Right lobe of liver (tissue), 6 donors: Measurements from ENCODE around the gene ZC3H6. TPM values are rescaled to one million over a fixed set of nuclear protein-coding genes. Genes with fewer than 3 reads are reported as not detected.

ENCODE experiments used
- ATAC-seq, 4 donors: fragments of 200-7000 bp; cut with Tn5 transposase; one replicate each; pipeline ENCODE4 v1.9.1; 2020; ENCODE audit warnings: mild to moderate bottlenecking in 4 of 4, moderate library complexity in 4 of 4
- DNase-seq, 3 donors: peaks; one replicate each; pipeline ENCODE4 v3.0.0-alpha.2; 2020
- H3K27ac ChIP-seq, 3 donors: fragments of 200-600 bp; one replicate each; pipeline ENCODE4 v1.8.0; 2022
- H3K27me3 ChIP-seq, 2 donors: fragments of 200-600 bp; one replicate each; pipeline ENCODE4 v1.8.0; 2022
- H3K36me3 ChIP-seq, 4 donors: fragments of 200-600 bp; sonication (generic) in 1 of 4; one replicate each; pipeline versions ENCODE4 v1.5.1 to v1.8.0; 2017 to 2022; ENCODE audit warnings: control low read depth in 1 of 4
- H3K4me1 ChIP-seq, 4 donors: fragments of 200-600 bp; sonication (generic) in 1 of 4; one replicate each; pipeline versions ENCODE4 v1.5.1 to v1.8.0; 2017 to 2022; ENCODE audit warnings: control low read depth in 1 of 4
- H3K4me3 ChIP-seq, 3 donors: fragments of 200-600 bp; one replicate each; pipeline ENCODE4 v1.8.0; 2022
- H3K9me3 ChIP-seq, 4 donors: fragments of 200-600 bp; sonication (generic) in 1 of 4; one replicate each; pipeline versions ENCODE4 v1.5.1 to v1.8.0; 2017 to 2022; ENCODE audit warnings: control low read depth in 1 of 4
- POLR2A ChIP-seq: fragments of 450-650 bp; IDR thresholded peaks from one replicate; pipeline ENCODE4 v1.6.1; 2017; ENCODE audit warnings: antibody characterized with exemption, mild to moderate bottlenecking
- WGBS: methylation state at CpG from one replicate; pipeline ENCODE4 v1.1.6; 2018; ENCODE audit warnings: low coverage, low lambda C conversion rate; ENCODE audit not compliant: insufficient coverage; ENCODE audit errors: missing lambda C conversion rate; 5-methylcytosine and 5-hydroxymethylcytosine counted together
- intact Hi-C, 2 donors: fragments of 100-400 bp; cut with DNase I; formaldehyde crosslinking; loops; one replicate each; pipeline versions ENCODE4 v1.11.2 to v1.14.1; 2022
- total RNA-seq, 6 experiments: library from RNA; depleted of rRNA in 2 of 6; stranded (reverse); fragments of >200 nt in 2 of 6; fragmentation: NEBNext Ultra II Directional in 3 of 6; extraction: Animal tissue kit (Norgen Biotek cat#: 25700) in 3 of 6; gene quantifications; one replicate each; pipeline versions ENCODE4 v1.1.0 to v1.2.4, GENCODE V29; 2016 to 2023
- TF ChIP-seq, protein P1 (sequence below), 4 donors: fragments of 200-600 bp in 3 of 4; fragments of 450-650 bp in 1 of 4; IDR thresholded peaks; one replicate each; pipeline versions ENCODE4 v1.5.1 to v1.8.0; 2016 to 2022; ENCODE audit warnings: antibody characterized with exemption in 4 of 4, mild to moderate bottlenecking in 2 of 4
- donor health status: DM: no; HTN: yes; CAD: no.
- donor health status: DM: no; HTN: no; CAD: no.
- donor health status: DM: no; HTN: no; CAD: no.
- donor health status: DM: no; HTN: yes; CAD: no.
- donor health status: DM: no; HTN: yes; CAD: no.

The ZC3H6 gene
- total RNA-seq, 6 experiments from 2014 or later: 1.2 to 4.3 (median 2.5) TPM

DNA sequence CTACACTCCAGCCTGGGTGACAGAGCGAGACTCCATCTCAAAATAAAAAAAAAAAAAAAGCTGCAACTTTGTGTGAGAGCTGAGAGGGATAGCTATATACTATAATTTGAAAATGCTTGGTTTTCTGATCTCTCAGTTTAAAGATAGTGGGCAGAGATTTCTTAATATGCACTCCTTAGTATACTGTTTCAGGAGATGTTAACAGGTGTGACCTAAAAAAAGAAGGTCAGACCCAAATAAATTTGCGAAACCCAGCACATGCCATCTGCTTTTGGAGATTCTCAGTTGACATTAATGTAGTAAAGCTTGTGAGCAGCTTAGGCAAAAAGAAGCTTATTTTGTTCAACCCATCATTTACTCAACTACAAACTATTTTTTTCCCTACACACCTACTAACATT is 37.4 kb downstream of the ZC3H6 start:
- no peak overlapping the region for H3K4me3 ChIP-seq
- H3K27ac ChIP-seq: no peak overlapping the region
- H3K9me3 ChIP-seq: no peaks in the 10 kb centered on the region
- intact Hi-C loops: no loop called here
- H3K27me3 ChIP-seq: no peaks in the 10 kb centered on the region
- DNase-seq: no peak
- H3K36me3 ChIP-seq: no peaks in the 10 kb centered on the region
- TF ChIP-seq, protein P1, sequence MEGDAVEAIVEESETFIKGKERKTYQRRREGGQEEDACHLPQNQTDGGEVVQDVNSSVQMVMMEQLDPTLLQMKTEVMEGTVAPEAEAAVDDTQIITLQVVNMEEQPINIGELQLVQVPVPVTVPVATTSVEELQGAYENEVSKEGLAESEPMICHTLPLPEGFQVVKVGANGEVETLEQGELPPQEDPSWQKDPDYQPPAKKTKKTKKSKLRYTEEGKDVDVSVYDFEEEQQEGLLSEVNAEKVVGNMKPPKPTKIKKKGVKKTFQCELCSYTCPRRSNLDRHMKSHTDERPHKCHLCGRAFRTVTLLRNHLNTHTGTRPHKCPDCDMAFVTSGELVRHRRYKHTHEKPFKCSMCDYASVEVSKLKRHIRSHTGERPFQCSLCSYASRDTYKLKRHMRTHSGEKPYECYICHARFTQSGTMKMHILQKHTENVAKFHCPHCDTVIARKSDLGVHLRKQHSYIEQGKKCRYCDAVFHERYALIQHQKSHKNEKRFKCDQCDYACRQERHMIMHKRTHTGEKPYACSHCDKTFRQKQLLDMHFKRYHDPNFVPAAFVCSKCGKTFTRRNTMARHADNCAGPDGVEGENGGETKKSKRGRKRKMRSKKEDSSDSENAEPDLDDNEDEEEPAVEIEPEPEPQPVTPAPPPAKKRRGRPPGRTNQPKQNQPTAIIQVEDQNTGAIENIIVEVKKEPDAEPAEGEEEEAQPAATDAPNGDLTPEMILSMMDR (IDR thresholded peaks at IDR 0.05): no peak
- TF ChIP-seq POLR2A: no peak
- WGBS: 93% methylated on average over 2 of the region's 2 CpGs
- H3K4me1 ChIP-seq: peaks cover 0 to 18% (median 3%) of the 10 kb centered on the region in 4 donors
- ATAC-seq: no peak

DNA sequence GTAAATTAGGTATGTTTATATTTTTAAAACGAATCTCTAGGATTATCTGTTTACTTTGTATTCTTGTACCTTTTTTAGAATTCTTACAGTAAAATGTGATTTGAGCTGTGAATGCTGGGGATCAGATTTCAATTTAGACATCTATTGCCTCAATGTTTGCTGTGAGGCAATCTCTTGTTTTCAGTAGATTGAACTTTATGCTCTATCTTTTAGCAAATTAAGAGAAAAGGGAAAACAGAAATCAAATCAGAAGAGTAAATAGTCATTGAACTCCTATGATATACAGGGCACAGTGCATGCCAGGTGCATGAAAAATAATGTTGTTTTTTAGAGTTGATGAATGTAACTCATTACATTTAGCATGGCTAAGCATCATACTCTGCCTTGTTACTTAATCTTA is 39.5 kb downstream of the ZC3H6 start:
- H3K4me3 ChIP-seq: no peak overlapping the region
- H3K27me3 ChIP-seq: no peaks in the 10 kb centered on the region
- TF ChIP-seq, protein P1 (IDR thresholded peaks at IDR 0.05): no peak
- TF ChIP-seq POLR2A: no peak
- intact Hi-C loops: no loop called here
- H3K4me1 ChIP-seq: peaks cover 0 to 21% (median 3%) of the 10 kb centered on the region in 4 donors
- 52% methylated on average over 1 of the region's 1 CpG for WGBS
- peak overlapping the region; percentile 28 to 87 (median 85) for H3K27ac ChIP-seq
- ATAC-seq: peak; percentile 74 to 86 (median 80)
- no peak for DNase-seq
- no peaks in the 10 kb centered on the region for H3K9me3 ChIP-seq
- H3K36me3 ChIP-seq: no peaks in the 10 kb centered on the region

GRCh38 chr2:112317303-112318158 is 42.1 kb downstream of the ZC3H6 start:
- TF ChIP-seq POLR2A: no peak
- TF ChIP-seq, protein P1 (IDR thresholded peaks at IDR 0.05): no peak
- intact Hi-C loops: no loop called here
- ATAC-seq: peak; percentile 53 to 72 (median 66)
- WGBS: 15% methylated on average over 5 of the region's 5 CpGs
- Histone ChIP-seq H3K9me3 (no peaks in the 10 kb centered on the region), H3K27me3 (no peaks in the 10 kb centered on the region), H3K36me3 (no peaks in the 10 kb centered on the region), H3K27ac (peak overlapping the region; percentile 19 to 87 (median 85)), H3K4me3 (peak overlapping the region in 1 of 3 donors; percentile 1), H3K4me1 (peaks cover 0 to 33% (median 3%) of the 10 kb centered on the region in 4 donors)
- DNase-seq: no peak

- H3K9me3 ChIP-seq: no peaks in the 10 kb centered on the region
- H3K27ac ChIP-seq: peak overlapping the region in 2 of 3 donors; percentile 85 to 87
- H3K4me1 ChIP-seq: peaks cover 0 to 29% (median 3%) of the 10 kb centered on the region in 4 donors
- no peak overlapping the region for H3K4me3 ChIP-seq
- ATAC-seq (no peak), DNase-seq (no peak)
- intact Hi-C loops: no loop called here
- H3K36me3 ChIP-seq: peaks cover 0 to 6% (median 0%) of the 10 kb centered on the region in 4 donors
- H3K27me3 ChIP-seq: no peaks in the 10 kb centered on the region
- WGBS: 38% methylated on average over 3 of the region's 3 CpGs
- TF ChIP-seq, protein P1 (IDR thresholded peaks at IDR 0.05): no peak
- TF ChIP-seq POLR2A: no peak
Observed at GRCh38 chr2:112318515-112318914, 43.1 kb downstream of the ZC3H6 start.
